Loucy (cell line): ENCODE data around the gene HUNK.

ENCODE experiments used
- EZH2phosphoT487 ChIP-seq: fragments of 200-600 bp; IDR thresholded peaks from 2 replicates; pipeline ENCODE4 v1.6.1; 2018; ENCODE audit warnings: antibody characterized with exemption, mild to moderate bottlenecking, moderate library complexity, borderline replicate concordance
- TF ChIP-seq, protein P1 (sequence below): fragments of 200-600 bp; sonication (generic); conservative IDR thresholded peaks from 2 replicates; pipeline ENCODE4 v1.5.1; 2014; ENCODE audit warnings: mild to moderate bottlenecking, antibody characterized with exemption, low read length

GRCh38 chr21:31932470-31932764 lies 59.6 kb downstream of the HUNK start:
- TF ChIP-seq, protein P1, sequence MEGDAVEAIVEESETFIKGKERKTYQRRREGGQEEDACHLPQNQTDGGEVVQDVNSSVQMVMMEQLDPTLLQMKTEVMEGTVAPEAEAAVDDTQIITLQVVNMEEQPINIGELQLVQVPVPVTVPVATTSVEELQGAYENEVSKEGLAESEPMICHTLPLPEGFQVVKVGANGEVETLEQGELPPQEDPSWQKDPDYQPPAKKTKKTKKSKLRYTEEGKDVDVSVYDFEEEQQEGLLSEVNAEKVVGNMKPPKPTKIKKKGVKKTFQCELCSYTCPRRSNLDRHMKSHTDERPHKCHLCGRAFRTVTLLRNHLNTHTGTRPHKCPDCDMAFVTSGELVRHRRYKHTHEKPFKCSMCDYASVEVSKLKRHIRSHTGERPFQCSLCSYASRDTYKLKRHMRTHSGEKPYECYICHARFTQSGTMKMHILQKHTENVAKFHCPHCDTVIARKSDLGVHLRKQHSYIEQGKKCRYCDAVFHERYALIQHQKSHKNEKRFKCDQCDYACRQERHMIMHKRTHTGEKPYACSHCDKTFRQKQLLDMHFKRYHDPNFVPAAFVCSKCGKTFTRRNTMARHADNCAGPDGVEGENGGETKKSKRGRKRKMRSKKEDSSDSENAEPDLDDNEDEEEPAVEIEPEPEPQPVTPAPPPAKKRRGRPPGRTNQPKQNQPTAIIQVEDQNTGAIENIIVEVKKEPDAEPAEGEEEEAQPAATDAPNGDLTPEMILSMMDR = no peak
- TF ChIP-seq EZH2phosphoT487 = no peak
